GM15510 (cell line): ENCODE data around the gene LCN9.

Experiments
- POLR2A ChIP-seq: IDR thresholded peaks from 3 replicates; pipeline ENCODE4 v1.6.1; 2011; ENCODE audit warnings: borderline replicate concordance; ENCODE audit not compliant: insufficient read length; ENCODE audit errors: extremely low read depth

The LCN9 gene

DNA sequence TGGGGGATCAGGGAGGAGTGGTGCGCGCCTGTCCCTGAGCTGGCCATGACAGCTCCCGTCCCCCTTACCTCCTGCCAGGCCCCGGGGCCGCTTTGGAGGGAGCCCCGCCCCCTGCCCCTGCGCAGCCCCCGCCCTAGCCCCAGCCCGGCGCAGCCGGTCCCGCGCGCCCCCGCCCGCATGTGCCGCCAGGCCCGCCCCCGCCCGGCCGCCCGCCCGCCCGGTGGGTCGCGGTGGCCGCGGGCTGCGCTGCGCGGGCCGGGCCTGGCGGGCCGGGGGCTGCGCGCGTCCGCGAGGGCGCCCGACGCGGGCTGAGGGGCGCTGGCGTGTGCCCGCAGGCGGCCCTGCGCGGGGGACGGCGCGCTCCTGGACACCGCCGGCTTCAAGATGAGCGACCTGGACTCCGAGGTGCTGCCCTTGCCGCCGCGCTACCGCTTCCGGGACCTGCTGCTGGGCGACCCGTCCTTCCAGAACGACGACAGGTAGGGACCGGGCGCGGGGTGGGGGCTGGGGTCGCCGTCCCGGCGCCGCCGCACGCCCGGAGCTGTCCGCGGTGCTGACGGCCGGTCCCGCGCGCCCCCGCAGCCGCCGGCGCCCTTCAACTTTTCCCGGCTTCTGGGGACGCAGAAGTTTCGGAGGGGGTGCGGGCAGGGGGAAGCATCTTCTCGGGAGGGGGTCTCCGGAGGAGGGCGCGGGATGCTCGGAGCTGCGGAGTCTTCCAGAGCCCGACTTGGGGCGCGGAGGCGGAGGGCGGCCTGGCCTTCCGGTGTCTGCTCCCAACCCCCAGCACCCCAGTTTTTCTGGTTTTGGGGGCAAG is 51.3 kb downstream of the LCN9 start:
- no peak for TF ChIP-seq POLR2A

DNA sequence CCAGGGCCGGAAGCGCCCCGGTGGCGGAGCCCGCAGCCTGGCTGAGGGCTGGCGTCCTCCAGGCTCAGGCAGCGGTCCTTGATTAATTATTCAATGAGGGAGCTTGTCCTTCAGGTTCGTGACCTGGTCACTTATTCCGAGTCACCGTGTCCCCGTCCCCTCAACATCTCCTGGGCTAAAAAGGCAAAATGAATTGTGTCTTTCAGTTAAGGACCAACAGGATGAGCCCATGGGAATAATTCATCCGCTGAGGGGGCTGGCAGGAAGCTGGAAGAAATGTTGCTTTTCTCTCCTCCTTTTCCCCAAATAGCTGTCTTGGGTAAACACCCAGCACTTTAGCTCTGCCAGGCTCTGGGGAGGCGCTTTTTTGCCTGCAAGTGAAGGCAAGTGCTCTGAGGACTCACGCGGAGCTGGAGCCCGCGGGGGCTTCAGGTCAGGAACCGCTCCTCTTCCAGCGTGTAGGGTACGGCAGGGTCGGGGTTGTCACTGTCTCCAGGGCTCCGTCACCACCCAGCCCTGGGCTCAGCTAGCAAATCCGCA is 52.0 kb downstream of the LCN9 start:
- no peak for TF ChIP-seq POLR2A

DNA sequence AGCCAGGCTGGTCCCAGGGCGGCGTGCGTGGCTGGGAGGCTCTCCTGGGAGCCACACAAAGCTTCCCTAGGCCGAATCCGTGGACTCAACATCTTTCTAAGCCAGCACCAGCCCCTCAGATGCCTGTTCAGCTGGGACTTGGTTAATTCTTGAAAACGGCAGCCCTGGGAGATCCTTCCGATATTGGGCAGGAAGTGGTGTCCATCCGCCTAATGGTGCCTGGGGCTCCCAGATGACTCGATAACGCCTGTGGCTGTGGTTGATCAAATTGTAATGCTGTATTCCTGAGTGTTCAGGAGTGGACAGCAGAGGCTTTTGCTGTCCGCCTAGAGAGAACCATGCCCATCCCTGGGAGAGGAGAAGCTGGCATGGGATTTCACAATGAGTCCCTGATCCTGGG is 52.9 kb downstream of the LCN9 start:
- no peak for TF ChIP-seq POLR2A
